Epithelial cell of proximal tubule (primary cell): ENCODE data around the gene HAS3. TPM values are rescaled to one million over a fixed set of nuclear protein-coding genes. Genes with fewer than 3 reads are reported as not detected.

ENCODE experiments used
- DNase-seq: peaks from one replicate; pipeline ENCODE4 v3.0.0-alpha.2; 2011; ENCODE audit warnings: low read depth
- H3K4me3 ChIP-seq: 2 replicates; pipeline ENCODE4 v1.5.1; 2011; ENCODE audit warnings: low read depth, mild to moderate bottlenecking, low read length
- total RNA-seq: library from RNA; depleted of rRNA; stranded (reverse); fragments of >200 nt; gene quantifications from 2 replicates; pipeline ENCODE4 v1.2.3, GENCODE V29; 2015
- TF ChIP-seq, protein P1 (sequence below): conservative IDR thresholded peaks from 2 replicates; pipeline ENCODE4 v1.5.1; 2012; ENCODE audit warnings: low read depth, mild to moderate bottlenecking, low read length

Gene HAS3
- total RNA-seq, 1 donor from 2014 or later: 14.0 TPM

DNA sequence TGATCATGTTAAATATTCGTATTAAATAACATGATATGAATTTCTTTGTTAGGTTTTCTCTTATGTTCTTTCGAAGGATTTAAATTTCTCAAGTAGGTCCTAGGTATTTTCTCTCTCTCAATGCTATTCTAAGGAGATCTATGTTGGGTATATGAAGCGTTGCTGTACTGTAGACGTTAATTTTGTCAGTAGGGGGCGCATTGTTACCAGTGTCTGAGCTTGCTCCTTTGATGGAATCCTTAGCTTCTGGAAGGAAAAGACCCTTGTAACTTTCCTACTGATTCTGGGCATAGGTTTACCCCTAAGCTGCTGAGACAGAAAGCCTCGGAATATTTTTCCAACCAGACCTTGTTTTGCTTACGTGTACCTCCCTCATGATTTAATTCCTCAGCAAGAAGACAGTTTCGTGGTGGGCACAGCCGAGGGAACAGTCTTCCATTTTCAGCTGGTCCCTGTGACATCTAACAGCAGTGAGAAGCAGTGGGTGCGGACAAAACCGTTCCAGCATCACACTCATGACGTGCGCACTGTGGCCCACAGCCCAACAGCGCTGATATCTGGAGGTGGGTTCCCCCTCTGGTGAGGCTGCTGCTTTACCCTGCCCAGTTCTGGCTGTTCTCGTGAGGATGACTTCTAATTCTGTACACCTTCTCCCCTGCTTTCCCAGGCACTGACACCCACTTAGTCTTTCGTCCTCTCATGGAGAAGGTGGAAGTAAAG is 44.9 kb downstream of the HAS3 start:
- no peak for DNase-seq
- TF ChIP-seq, protein P1, sequence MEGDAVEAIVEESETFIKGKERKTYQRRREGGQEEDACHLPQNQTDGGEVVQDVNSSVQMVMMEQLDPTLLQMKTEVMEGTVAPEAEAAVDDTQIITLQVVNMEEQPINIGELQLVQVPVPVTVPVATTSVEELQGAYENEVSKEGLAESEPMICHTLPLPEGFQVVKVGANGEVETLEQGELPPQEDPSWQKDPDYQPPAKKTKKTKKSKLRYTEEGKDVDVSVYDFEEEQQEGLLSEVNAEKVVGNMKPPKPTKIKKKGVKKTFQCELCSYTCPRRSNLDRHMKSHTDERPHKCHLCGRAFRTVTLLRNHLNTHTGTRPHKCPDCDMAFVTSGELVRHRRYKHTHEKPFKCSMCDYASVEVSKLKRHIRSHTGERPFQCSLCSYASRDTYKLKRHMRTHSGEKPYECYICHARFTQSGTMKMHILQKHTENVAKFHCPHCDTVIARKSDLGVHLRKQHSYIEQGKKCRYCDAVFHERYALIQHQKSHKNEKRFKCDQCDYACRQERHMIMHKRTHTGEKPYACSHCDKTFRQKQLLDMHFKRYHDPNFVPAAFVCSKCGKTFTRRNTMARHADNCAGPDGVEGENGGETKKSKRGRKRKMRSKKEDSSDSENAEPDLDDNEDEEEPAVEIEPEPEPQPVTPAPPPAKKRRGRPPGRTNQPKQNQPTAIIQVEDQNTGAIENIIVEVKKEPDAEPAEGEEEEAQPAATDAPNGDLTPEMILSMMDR: peak; percentile 85
- H3K4me3 ChIP-seq: no peak overlapping the region

DNA sequence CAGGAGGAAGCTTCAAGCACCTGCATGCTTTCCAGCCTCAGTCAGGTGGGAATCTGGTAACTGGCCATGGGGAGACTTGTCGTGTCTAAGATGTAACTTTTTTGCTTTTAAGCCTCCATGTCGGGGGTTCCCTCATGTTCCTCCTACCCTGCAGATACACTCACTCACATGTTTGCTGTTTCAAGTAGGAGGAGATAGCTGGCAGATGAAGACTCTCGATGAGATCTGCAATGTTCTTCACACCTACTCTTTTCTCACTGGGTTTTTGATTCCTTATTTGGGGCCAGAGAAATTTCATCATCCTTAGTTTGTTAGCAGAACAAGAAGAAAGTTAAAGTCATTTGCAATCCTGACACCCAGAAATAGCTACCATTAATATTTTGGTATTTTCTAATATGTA is 51.7 kb downstream of the HAS3 start:
- no peak for DNase-seq
- TF ChIP-seq, protein P1: no peak

DNA sequence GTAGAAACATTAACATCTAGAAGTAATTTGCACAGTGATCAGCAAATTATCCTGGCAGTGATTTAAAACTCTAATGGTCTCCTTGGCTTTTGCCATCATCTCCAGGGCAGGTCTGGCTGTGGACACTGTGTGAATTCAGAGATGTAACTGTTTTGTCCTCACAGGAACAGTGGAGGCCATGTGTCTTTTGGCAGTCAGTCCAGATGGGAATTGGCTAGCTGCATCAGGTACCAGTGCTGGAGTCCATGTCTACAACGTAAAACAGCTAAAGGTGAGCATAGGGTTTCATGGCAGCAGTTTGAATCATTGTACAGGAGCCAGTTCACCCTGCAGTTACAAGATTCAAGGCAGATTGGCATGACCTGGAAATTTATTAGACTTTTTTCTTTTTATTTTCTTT is 54.7 kb downstream of the HAS3 start:
- DNase-seq: no peak
- TF ChIP-seq, protein P1: no peak
- H3K4me3 ChIP-seq: no peak overlapping the region

More for the DNA sequence above, 51.7 kb downstream of the HAS3 start:
- no peak overlapping the region for H3K4me3 ChIP-seq

- TF ChIP-seq, protein P1: no peak
- no peak for DNase-seq
- no peak overlapping the region for H3K4me3 ChIP-seq
Measured at GRCh38 chr16:69165584-69165983, 60.1 kb downstream of the HAS3 start.

DNA sequence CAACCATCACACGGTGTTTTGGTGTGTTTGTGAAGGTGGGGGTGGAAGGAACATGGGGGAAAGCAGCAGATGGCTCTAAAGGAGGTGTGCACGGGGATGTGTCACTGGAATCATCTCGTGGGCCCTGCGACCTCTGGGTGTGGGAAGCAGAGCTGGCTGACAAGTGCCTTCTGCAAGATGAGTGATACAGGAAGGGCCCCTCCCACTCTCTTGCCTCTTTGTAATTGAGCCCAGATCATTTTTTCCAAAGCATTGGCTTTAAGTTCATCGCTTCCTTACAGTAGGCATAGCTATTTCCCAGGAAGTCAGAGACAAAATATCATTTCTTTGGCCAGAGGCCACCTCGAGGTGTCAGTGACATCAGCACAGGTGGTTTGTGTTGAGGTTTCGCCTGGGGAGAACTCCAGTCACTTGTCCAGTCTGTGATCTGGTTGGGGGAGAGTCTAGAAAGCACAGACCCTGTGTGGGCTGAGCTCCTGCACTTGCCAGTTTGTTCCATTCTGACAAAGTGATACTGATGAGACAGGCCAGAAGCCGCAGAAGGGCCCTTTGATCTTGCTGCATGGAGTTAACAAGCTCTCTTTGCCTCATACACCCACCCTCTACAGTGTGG is 60.9 kb downstream of the HAS3 start:
- no peak overlapping the region for H3K4me3 ChIP-seq

DNA sequence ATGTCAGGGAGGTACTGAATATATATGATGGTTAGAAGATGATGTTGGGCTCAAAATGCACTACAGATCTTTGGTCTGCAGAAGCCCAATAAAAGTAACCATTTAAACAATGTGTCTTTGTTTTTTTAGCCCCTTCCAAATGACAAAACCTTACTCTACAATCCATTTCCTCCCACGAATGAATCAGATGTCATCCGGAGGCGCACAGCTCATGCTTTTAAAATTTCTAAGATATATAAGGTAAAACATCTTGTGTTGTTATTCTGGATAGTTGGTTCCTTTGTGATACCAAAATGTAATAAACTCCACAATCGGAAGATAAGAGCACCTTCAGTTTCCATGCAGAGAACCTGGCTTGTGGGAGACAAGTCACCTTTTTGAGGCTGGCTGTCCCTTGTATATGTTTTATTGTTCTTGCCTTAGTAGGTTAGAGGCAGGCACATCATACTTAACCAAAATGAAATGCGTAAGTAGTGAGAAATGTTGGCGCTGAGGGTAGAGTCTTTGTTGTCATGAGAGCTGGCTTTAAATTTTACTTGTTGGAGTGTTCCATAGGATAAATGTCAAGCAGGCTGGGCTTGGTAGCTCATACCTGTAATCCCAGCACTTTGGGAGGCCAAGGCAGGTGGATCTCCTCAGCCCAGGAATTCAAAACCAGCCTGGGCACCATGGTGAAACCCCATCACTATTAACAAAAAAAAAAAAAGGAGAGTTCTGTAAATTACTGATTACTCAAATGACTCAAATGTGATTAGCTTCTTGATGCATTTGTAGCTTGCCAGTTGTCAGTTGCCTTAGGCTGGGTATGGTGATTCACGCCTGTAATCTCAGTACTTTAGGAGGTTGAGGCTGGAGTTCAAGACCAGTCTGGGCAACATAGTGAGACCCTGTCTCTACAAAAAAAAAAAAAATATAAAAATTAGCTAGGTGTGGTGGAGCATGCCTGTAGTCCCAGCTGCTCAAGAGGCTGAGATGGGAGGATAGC is 61.8 kb downstream of the HAS3 start:
- TF ChIP-seq, protein P1: no peak
- no peak overlapping the region for H3K4me3 ChIP-seq

More for the DNA sequence above, 60.9 kb downstream of the HAS3 start:
- DNase-seq: no peak
- TF ChIP-seq, protein P1: no peak

More for the DNA sequence above, 61.8 kb downstream of the HAS3 start:
- no peak for DNase-seq

Other genes with a start within 250 kb of the HAS3 start
- 47.4 and 53.7 TPM in 2 replicates for gene CHTF8, start 26.9 kb downstream of the HAS3 start, total RNA-seq
- 16.3 and 41.0 TPM in 2 replicates for gene UTP4, start 27.0 kb downstream of the HAS3 start, total RNA-seq
- gene SNTB2, start 81.5 kb downstream of the HAS3 start, total RNA-seq: 5.8 and 31.0 TPM in 2 replicates
- 31.0 and 35.4 TPM in 2 replicates for gene VPS4A, start 205.7 kb downstream of the HAS3 start, total RNA-seq
- 23.8 and 36.8 TPM in 2 replicates for gene PDF, start 224.9 kb downstream of the HAS3 start, total RNA-seq
- gene COG8, start 233.9 kb downstream of the HAS3 start, total RNA-seq: 39.4 and 45.4 TPM in 2 replicates
- 27.2 and 42.9 TPM in 2 replicates for gene NIP7, start 234.1 kb downstream of the HAS3 start, total RNA-seq
- gene TMED6, start 246.1 kb downstream of the HAS3 start, total RNA-seq: not detected in 2 replicates